Measurements from ENCODE around the gene PLSCR3. TPM values are rescaled to one million over a fixed set of nuclear protein-coding genes. Genes with fewer than 3 reads are reported as not detected.

Gene PLSCR3
- total RNA-seq, 2 experiments from 2014 or later = 66.3 to 70.3 TPM

DNA sequence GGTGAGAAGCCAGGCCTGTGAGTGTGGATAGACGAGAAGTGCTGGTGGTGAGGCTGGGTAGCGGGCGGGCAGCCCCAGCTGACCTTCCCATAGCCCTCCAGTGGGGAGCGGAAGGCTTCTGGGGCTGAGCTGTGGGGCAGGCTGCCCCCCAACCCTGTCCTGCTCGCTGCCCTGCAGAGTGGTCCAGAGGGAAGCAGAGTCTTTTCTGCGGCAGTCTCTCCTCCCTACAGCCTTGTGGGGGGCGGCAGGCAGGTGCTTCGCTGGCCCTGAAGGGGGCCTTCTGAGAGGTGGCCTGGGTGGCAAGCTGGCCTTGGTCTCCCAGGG is 17.1 kb upstream of the PLSCR3 start:
- Mint-ChIP-seq H3K4me1 (ENCODE audit: low read depth) (peaks cover 4% of the 10 kb centered on the region), H3K27ac (no peak overlapping the region), H3K27me3 (no peaks in the 10 kb centered on the region), H3K36me3 (ENCODE audit: low read depth) (no peaks in the 10 kb centered on the region), H3K9me3 (no peaks in the 10 kb centered on the region), H3K4me3 (no peak overlapping the region)
- intact Hi-C loops (cut with DNase I, micrococcal nuclease) = no loop called here
- Histone ChIP-seq H3K36me3 (ENCODE audit: insufficient read depth, low read length) (no peaks in the 10 kb centered on the region), H3K4me3 (ENCODE audit: low read length) (no peak overlapping the region), H3K4me1 (ENCODE audit: insufficient read depth, low read length) (peaks cover 12% of the 10 kb centered on the region), H3K27ac (ENCODE audit: low read depth in 1 of 2, low read length in 2 of 2) (no peak overlapping the region), H3K9me3 (ENCODE audit: control insufficient read depth in 1 of 2, insufficient read depth in 1 of 2, low read length in 2 of 2) (no peaks in the 10 kb centered on the region), H3K27me3 (ENCODE audit: control insufficient read depth in 1 of 2, insufficient read depth in 2 of 2, low read length in 2 of 2) (no peaks in the 10 kb centered on the region)
- DNase-seq (no peak), ATAC-seq (ENCODE audit: poor library complexity) (no peak)
- TF ChIP-seq, protein P1, sequence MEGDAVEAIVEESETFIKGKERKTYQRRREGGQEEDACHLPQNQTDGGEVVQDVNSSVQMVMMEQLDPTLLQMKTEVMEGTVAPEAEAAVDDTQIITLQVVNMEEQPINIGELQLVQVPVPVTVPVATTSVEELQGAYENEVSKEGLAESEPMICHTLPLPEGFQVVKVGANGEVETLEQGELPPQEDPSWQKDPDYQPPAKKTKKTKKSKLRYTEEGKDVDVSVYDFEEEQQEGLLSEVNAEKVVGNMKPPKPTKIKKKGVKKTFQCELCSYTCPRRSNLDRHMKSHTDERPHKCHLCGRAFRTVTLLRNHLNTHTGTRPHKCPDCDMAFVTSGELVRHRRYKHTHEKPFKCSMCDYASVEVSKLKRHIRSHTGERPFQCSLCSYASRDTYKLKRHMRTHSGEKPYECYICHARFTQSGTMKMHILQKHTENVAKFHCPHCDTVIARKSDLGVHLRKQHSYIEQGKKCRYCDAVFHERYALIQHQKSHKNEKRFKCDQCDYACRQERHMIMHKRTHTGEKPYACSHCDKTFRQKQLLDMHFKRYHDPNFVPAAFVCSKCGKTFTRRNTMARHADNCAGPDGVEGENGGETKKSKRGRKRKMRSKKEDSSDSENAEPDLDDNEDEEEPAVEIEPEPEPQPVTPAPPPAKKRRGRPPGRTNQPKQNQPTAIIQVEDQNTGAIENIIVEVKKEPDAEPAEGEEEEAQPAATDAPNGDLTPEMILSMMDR (IDR thresholded peaks at IDR 0.05) = no peak
- POLR2A ChIA-PET = no interaction called here
- CTCF ChIA-PET = no interaction called here

DNA sequence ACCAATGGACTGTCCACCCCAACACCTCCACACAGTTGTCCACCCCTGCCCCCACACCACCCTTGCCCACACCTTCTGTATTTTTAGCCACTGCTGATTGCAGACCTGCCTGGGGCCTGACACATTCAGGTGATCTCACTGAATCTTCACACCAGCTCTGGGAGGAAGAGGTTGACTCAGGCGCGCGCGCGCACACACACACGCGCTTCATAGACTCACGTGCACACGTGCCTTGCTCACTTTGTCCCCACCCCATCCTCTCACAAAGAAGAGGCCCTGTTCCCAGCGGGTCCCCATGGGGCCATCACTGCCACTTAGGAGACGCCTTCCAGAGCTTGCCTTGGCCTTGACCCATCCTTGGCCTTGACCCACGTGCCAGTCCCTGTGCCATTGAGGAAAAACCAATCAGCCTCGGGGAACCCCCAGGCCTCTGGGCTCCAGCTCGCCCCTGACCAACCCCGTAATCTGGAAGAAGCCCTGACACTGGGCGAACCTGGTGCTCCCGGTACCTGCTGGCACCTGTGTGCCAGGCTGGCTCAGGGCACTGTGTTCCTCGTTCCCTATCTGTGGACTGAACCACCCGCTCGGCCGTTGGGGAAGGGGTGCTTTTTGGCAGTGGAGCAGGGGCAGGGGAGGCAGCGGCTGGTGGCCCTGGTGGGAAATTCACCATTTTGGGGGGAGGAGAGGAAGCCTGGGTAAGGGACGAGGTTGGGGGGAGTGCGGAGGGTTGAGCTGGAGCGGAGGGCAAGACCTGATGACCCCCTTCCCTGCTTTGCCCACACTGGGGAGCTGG is 16.5 kb upstream of the PLSCR3 start:
- H3K36me3 ChIP-seq (ENCODE audit: insufficient read depth, low read length) = no peaks in the 10 kb centered on the region
- no peak for ATAC-seq (ENCODE audit: poor library complexity)
- no peaks in the 10 kb centered on the region for H3K36me3 Mint-ChIP-seq (ENCODE audit: low read depth)

DNA sequence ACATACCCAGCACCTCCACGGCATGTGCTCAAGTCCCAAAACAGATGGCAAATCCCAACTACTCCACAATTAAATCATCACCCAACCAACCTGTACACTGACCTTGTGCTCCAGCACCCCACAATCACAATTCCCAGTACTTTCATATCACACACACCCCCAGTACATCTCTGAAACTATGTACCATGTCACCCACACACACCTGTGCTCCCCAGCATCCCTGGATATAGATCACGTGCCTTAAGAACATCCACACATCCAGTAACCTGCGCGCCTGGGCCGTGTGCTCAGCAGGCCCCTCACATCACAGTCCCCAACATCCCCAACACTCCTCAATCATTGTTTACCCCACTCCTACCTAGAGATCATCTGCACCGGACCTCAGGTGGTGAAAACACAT is 15.4 kb upstream of the PLSCR3 start:
- H3K9me3 Mint-ChIP-seq = no peaks in the 10 kb centered on the region
- H3K36me3 ChIP-seq (ENCODE audit: insufficient read depth, low read length) = no peaks in the 10 kb centered on the region
- H3K36me3 Mint-ChIP-seq (ENCODE audit: low read depth) = no peaks in the 10 kb centered on the region
- no peak overlapping the region for H3K4me3 Mint-ChIP-seq
- no peaks in the 10 kb centered on the region for H3K27me3 Mint-ChIP-seq
- no peak for DNase-seq
- H3K27ac Mint-ChIP-seq = no peak overlapping the region
- no peak overlapping the region for H3K27ac ChIP-seq (ENCODE audit: low read depth in 1 of 2, low read length in 2 of 2)
- intact Hi-C loops (cut with DNase I, micrococcal nuclease) = loop anchor here in 1 of 2 experiments (10.0 kb wide), 1 partner anchor 55 kb away; the partner anchor contains the start of genes KCTD11 and TMEM95
- H3K9me3 ChIP-seq (ENCODE audit: control insufficient read depth in 1 of 2, insufficient read depth in 1 of 2, low read length in 2 of 2) = no peaks in the 10 kb centered on the region
- TF ChIP-seq, protein P1 (IDR thresholded peaks at IDR 0.05) = no peak
- H3K4me1 ChIP-seq (ENCODE audit: insufficient read depth, low read length) = peaks cover 27% of the 10 kb centered on the region
- H3K4me1 Mint-ChIP-seq (ENCODE audit: low read depth) = peaks cover 9% of the 10 kb centered on the region
- ChIA-PET POLR2A (no interaction called here), CTCF (no interaction called here)
- peaks cover 0 to 5% of the 10 kb centered on the region in 2 experiments for H3K27me3 ChIP-seq (ENCODE audit: control insufficient read depth in 1 of 2, insufficient read depth in 2 of 2, low read length in 2 of 2)
- ATAC-seq (ENCODE audit: poor library complexity) = no peak
- H3K4me3 ChIP-seq (ENCODE audit: low read length) = no peak overlapping the region

More for the DNA sequence above, 16.5 kb upstream of the PLSCR3 start:
- Histone ChIP-seq H3K4me3 (ENCODE audit: low read length) (no peak overlapping the region), H3K9me3 (ENCODE audit: control insufficient read depth in 1 of 2, insufficient read depth in 1 of 2, low read length in 2 of 2) (no peaks in the 10 kb centered on the region), H3K27ac (ENCODE audit: low read depth in 1 of 2, low read length in 2 of 2) (no peak overlapping the region), H3K27me3 (ENCODE audit: control insufficient read depth in 1 of 2, insufficient read depth in 2 of 2, low read length in 2 of 2) (peaks cover 0 to under 1% of the 10 kb centered on the region in 2 experiments), H3K4me1 (ENCODE audit: insufficient read depth, low read length) (peaks cover 17% of the 10 kb centered on the region)
- Mint-ChIP-seq H3K27ac (no peak overlapping the region), H3K27me3 (no peaks in the 10 kb centered on the region), H3K4me3 (no peak overlapping the region), H3K9me3 (no peaks in the 10 kb centered on the region), H3K4me1 (ENCODE audit: low read depth) (peaks cover 7% of the 10 kb centered on the region)
- intact Hi-C loops (cut with DNase I, micrococcal nuclease) = no loop called here
- CTCF ChIA-PET = no interaction called here
- POLR2A ChIA-PET = no interaction called here
- peak in 1 of 14 experiments; percentile 7 for DNase-seq
- TF ChIP-seq, protein P1 (IDR thresholded peaks at IDR 0.05) = no peak

All from CD4-positive, alpha-beta T cell (primary cell).